HG02798 (cell line): ENCODE data around the gene ATAD2B.
A peak's percentile ranks its signal among the peaks of the same experiment; 100 is the strongest.
"Not testable (repeated sequence)": the region's sequence is repeated elsewhere in the genome, so short reads cannot be mapped to it uniquely, and the experiment has no call there.

Source experiments
- ATAC-seq: cut with Tn5 transposase; IDR thresholded peaks from one replicate; pipeline ENCODE4 v1.9.1; 2021; ENCODE audit warnings: mild to moderate bottlenecking; ENCODE audit not compliant: unreplicated experiment, poor library complexity

The ATAD2B gene

DNA sequence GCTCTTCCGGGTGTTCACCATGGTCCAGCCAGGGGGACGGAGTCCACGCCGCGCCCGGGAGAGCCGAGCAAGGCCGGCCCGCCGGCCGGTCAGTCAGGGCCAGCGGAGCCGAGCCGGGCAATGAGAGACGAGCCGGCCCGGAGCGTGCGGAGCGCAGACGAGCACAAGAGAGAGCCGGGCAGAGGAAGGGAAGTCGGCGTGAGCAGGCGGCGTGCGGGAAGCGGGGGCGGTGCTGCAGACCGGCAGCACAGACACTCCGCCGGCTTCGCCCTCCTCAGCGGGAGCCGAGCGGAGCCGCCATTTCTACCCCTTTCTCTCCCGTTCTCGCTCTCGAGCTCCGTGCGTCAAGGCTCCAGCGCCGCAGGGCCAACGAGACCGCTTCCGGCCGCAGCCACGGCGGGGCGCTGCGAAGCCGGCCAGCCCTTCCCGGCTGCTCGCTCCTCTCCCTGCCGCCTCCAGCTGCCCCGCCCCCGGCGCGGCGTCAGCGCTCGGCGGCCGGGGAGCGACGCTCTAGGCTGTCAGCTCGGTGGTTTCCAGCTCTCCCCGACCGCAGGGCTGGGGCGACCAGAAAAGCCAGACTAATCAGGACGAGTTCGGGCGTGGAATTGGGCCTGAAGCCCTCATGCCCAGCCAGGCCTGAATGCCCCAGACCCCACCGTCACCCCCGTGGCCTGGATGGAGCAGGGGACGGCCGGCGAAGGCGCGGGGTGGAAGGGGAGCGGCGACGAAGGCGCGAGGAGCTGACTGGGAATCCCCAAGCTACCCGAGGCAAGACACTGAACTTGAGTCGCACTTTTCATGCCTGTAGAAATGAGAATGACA is at the start of gene ATAD2B:
Gene ATAD2B, minus strand, starts transcription at position 374 of the 822 bp plus-strand sequence. Its CDS starts 353 bp downstream, at position 21.
- peak; percentile 86 for ATAC-seq

DNA sequence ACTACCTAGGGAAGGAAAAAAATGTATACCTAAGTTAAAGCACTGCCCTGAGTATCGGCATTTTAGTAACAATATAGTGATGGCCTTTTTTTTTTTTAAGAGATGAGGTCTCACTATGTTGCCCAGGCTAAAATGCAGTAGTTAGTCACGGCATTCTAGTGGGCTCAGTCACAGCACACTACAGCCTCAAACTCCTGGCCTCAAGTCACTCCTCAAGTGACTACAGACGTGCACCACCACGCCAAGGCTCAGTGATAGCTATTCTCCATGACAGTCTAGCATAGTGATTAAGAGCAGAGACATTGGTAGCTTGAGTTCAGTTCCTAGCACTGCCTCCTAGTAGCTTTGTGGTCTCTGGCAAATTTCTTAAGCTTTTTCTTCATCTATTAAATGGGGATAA is 40.9 kb upstream of the ATAD2B start:
- no peak for ATAC-seq

DNA sequence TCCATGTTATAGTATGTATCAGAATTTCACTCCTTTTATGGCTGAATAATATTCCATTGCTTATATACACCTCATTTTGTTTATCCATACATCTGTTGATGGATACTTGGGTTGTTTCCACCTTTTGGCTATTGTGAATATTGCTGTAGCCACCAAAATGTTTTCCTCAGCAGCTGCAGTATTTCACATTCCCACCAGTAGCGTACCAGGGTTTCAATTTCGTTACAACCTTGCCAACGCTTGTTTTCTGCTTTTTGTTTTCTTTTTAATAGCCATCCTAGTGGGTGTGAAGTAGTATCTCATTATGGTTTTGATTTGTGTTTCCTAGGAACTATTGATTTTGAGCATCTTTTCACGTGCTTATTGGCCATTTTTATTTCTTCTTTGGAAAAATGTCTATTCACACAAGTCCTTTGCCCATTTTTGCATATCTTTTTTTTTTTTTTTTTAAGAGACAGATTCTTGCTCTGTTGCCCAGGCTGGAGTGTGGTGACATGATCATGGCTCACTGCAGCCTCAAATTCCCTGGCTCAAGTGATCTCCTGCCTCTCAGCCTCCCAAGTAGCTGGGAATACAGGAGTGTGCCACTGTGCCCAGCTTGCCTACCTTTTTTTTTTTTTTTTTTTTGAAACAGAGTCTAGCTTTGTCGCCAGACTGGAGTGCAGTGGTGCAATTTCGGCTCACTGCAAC is 27.5 kb upstream of the ATAD2B start:
- no peak for ATAC-seq

DNA sequence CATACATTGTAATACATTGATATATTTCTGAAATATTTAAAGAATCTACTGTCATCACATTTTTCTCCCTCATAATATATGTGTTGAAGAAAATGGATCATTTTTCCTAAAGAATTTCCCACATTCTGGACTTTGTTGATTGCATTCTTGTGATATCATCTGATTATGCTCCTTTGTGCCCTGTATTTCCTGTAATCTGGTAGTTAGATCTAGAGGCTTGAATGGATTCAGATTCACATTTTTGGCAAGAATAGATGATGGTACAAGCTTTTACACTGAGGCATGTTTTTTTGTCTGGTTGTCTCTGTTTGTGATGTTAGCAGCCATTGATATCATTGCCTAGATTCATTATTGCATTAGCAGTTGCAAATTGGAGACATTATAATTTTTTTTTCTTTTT is 26.7 kb upstream of the ATAD2B start:
- no peak for ATAC-seq

DNA sequence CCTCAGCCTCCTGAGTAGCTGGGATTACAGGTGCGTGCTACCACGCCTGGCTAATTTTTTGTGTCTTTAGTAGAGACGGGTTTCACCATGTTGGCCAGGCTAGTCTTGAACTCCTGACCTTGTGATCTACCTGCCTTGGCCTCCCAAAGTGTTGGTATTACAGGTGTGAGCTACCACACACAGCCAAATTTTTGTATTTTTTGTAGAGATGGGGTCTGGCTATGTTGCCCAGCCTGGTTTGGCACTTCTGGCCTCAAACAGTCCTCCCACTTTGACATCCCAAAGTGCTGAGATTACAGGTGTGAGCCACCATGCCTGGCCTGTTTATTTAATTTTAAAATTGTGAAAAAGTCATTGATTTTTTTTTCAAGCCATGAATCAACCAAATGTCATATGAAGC is 25.6 kb upstream of the ATAD2B start:
- not testable (repeated sequence) for ATAC-seq

DNA sequence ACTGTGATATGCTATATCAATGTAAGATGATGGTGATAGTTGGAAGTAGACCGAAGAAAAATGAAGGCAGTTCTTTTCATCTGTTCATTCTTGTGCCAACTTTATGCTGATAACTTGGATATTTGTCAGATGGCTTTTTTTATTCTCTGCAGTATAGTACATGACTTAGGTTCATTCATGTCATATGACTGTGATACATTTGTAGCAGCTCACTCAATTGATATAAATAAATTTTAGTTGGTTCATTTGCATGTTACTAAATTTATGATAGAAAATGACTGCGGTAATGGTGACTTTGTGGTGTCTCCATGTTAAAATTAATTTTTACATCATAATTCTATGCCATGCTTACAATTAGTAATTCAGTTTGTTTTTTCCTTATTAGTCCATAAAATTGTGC is 20.4 kb upstream of the ATAD2B start:
- no peak for ATAC-seq

DNA sequence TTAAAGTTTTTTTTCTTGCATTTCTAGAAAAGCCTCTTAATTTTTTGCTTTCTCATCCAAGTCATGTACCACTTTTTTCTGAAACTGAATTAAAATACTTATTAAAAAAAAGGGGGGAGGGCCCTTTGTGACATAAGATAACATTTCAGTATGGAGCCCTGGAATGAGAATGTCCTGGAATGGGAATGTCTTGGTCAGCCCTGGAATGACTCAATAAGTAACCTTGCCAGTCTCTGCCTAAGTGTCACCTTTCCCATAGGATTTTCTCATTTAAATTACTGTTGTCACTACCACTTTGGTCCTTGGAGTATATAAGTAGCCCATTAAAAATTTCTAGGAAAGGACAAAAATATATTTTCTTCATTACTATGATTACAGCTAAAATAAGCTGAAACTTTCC is 18.1 kb upstream of the ATAD2B start:
- no peak for ATAC-seq

DNA sequence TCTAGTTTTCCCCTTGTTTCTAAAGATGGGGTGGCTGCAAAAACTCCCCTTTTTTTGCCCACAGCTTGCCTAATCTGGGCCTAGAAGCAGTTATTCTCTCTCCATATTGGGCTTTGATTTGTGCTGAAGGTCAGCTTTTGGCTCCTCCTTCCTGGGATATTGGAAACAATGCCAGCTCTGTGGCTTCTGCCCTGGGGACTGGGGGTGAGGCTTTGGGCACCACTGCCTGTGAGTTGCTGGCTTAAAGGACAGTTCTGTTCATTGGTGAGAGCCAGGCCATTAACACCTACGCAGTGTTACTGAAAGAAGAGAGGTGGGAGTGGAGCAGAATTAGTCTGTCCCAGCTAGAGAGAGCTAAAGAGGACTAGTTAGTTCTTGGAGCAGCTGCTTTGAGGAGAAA is 17.6 kb upstream of the ATAD2B start:
- no peak for ATAC-seq

DNA sequence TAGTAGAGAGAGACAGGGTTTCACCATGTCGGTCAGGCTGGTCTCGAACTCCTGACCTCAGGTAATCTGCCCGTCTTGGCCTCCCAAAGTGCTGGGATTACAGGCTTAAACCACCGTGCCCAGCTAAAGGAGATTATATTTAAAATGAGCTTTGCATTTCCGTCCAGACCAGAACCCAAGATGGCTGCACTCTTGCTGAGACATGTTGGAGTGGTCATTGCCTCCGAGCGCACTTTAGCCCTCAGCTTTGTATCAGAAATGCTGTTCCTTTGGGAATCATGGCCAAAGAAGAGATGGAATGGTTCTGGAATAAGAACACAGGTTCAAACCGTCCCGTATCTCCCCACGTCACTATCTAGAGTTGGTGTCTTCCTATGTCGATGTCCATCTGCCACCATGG is 16.7 kb upstream of the ATAD2B start:
- no peak for ATAC-seq

DNA sequence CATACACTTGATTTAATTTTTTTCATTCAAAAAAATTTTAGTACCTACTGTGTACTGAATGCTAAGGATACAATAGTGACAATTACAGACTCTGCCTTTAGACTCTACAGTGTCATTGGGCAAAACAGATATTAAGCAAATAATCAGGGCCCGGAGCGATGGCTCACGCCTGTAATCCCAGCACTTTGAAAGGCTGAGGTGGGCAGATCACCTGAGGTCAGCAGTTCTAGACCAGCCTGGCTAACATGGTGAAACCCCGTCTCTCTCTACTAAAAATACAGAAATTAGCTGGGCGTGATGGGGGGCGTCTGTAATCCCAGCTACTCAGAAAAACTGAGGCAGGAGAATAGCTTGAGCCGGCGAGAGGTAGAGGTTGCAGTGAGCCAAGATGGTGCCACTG is 14.7 kb upstream of the ATAD2B start:
- no peak for ATAC-seq

- ATAC-seq = peak; percentile 68
These were observed 14.0 kb upstream of the ATAD2B start for GRCh38 chr2:23940718-23941620.

GRCh38 chr2:23939987-23940717 is 13.2 kb upstream of the ATAD2B start, which contains the start of gene UBXN2A:
TSS of gene UBXN2A (plus strand) at chr2:23940463. CDS start at chr2:23958315, 17,852 bp downstream.
- peak; percentile 86 for ATAC-seq

DNA sequence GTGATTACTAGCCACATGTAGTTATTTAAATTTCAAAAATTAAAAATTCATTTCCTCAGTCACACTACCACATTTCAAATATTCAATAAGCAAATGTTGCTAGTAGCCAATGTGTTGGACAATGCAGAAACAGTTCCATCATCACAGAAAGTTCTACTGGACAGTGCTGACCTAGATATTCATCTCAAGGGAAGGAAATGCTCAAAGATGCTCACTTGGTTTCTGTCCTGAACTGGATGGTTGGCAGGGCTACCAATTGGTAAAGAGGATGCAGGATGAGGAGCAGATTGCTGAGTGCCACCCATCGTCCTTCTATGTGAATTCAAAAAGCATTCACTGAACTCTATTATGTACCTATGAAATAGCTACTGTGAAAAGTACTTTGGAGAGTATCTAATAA is 7.3 kb upstream of the ATAD2B start:
- no peak for ATAC-seq

DNA sequence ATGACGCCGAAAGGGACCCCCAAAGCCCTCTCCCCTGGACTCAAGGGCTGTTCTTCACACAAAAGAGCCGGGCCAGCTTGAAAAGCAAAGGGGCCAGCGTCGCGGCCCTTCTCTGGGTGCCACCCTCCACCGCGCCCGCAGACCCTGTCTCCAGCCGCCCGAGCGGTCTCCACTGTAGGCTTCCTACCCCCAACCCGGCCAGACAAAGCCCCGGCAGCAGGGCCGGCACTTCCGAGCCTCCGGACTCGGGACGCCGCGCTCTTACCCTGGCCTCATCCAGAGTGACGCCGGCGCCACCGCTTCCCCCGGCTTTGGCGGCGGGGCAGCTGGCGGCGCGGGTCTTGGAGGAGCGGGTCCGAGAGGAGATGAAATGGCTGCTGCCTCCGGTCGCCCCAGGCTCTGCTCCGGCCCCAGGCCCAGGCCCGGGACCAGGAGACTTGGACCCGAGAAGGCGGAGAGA is 603 bp downstream of the ATAD2B start:
- ATAC-seq = peak; percentile 18

DNA sequence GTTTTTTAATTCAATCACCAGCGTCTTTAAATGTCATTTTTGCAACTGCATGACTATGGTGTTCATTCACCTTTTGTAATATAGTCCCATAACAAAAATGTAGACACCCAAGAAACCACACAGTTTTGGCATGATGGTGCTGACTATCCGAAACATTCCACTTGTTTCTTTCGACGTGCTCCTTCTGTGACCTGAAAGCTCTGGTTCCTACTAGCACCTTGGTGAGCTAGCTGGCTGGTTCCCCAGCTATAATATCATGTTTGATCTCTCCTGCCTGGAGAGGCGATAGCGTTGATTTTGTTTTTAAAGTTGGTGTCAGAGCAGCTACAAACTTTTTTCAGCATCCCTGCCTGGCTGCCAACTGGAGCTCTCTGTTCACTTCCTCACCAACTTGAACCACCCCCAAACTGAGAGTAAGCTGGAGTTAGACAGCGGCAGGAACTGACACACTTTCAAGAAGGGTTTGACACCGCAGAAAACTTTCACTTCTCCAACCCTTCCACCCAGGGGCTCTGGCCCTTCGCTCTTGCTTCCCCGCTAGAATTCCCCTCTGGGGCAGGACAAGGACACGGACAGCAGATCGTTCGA is 1.1 kb downstream of the ATAD2B start:
- peak; percentile 55 for ATAC-seq

DNA sequence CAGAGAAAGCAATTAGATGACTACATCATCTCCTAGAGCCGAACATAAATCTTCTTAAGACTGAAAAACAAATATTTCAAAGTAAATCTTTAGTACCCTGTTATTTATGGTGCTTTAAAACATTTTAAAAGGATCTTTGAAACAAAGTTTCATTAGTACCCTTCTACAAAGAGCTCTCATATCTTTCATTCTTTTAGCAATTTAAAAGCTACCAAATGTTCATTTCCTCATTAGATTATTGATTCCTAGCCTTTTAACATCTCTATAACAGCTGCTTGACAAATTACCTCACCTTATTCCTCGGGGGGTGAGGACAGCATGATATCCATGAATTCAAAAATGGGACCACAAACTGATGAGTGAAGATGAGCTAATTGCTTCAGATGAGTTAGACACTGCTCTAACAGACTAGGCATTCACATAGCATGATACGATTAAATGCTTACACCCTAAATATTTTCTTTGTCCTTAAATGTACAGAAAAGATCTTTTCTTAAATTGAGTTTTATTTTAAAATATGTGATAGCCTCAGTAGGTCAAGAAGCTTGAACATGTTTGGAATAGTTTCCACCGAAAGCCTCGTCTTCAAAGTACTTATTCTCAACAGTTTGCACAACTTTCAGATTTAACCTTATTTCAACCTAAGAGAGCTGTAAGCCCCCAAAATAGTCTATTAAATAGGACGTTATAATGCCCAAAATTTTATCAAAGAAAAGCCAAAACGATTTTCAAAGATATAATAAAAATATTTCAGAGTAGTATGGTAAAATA is 2.1 kb downstream of the ATAD2B start:
- ATAC-seq = no peak

- ATAC-seq = no peak
These were observed 8.0 kb downstream of the ATAD2B start for GRCh38 chr2:23918837-23919489.

- no peak for ATAC-seq
These were observed 10.1 kb downstream of the ATAD2B start for GRCh38 chr2:23916727-23917405.
